Measurements from ENCODE around the gene POU2F3. TPM values are rescaled to one million over a fixed set of nuclear protein-coding genes. Genes with fewer than 3 reads are reported as not detected.
A peak's percentile ranks its signal among the peaks of the same experiment; 100 is the strongest.

Gene POU2F3
- total and polyA plus RNA-seq, 2 donors (not counting 1 experiment from before 2014, with no cell fraction given): not detected

- Histone ChIP-seq H3K36me3 (ENCODE audit: control insufficient read depth, insufficient read depth, low read length) (peaks cover 3% of the 10 kb centered on the region), H3K9me3 (ENCODE audit: control insufficient read depth, insufficient read depth, low read depth, low read length) (no peaks in the 10 kb centered on the region), H2AFZ (ENCODE audit: low read length) (no peak overlapping the region), H3K27me3 (ENCODE audit: control insufficient read depth, insufficient read depth, low read length) (no peaks in the 10 kb centered on the region), H3K4me2 (ENCODE audit: extremely low read depth, insufficient read depth, low read length) (no peak overlapping the region), H3K27ac (ENCODE audit: insufficient read depth, low read length) (no peak overlapping the region), H3K9ac (ENCODE audit: insufficient read depth, low read length) (no peak overlapping the region), H4K20me1 (ENCODE audit: control insufficient read depth, extremely low read depth, insufficient read depth, low read length) (no peaks in the 10 kb centered on the region), H3K4me3 (replicated peaks in 1 of 4; ENCODE audit: control extremely low read depth in 1 of 4, insufficient read depth in 1 of 4, low read depth in 3 of 4, low read length in 4 of 4) (no peak overlapping the region), H3K79me2 (ENCODE audit: control insufficient read depth, insufficient read depth, low read length) (peaks cover 19% of the 10 kb centered on the region), H3K4me1 (ENCODE audit: control insufficient read depth, extremely low read depth, insufficient read depth, low read length) (peaks cover 24% of the 10 kb centered on the region)
- no peak for TF ChIP-seq EZH2 (IDR thresholded peaks at IDR 0.05; ENCODE audit: low read length, missing control alignments)
- no peak for TF ChIP-seq CTCF (conservative IDR thresholded peaks at IDR 0.05 in 1 of 2, IDR thresholded peaks at IDR 0.05 in 1 of 2; ENCODE audit: low read depth in 1 of 2, low read length in 2 of 2)
- DNase-seq (ENCODE audit: low read depth in 2 of 2): no peak
These were observed 22.4 kb upstream of the POU2F3 start for GRCh38 chr11:120217526-120217925.

- H4K20me1 ChIP-seq (ENCODE audit: control insufficient read depth, extremely low read depth, insufficient read depth, low read length): no peaks in the 10 kb centered on the region
- no peaks in the 10 kb centered on the region for H3K9me3 ChIP-seq (ENCODE audit: control insufficient read depth, insufficient read depth, low read depth, low read length)
- TF ChIP-seq EZH2 (IDR thresholded peaks at IDR 0.05; ENCODE audit: low read length, missing control alignments) (no peak), CTCF (conservative IDR thresholded peaks at IDR 0.05 in 1 of 2, IDR thresholded peaks at IDR 0.05 in 1 of 2; ENCODE audit: low read depth in 1 of 2, low read length in 2 of 2) (no peak)
- peaks cover 22% of the 10 kb centered on the region for H3K4me1 ChIP-seq (ENCODE audit: control insufficient read depth, extremely low read depth, insufficient read depth, low read length)
- no peaks in the 10 kb centered on the region for H3K27me3 ChIP-seq (ENCODE audit: control insufficient read depth, insufficient read depth, low read length)
- no peak overlapping the region for H3K4me2 ChIP-seq (ENCODE audit: extremely low read depth, insufficient read depth, low read length)
- H3K4me3 ChIP-seq (replicated peaks in 1 of 4; ENCODE audit: control extremely low read depth in 1 of 4, insufficient read depth in 1 of 4, low read depth in 3 of 4, low read length in 4 of 4): no peak overlapping the region
- DNase-seq (ENCODE audit: low read depth in 2 of 2): no peak
- H3K27ac ChIP-seq (ENCODE audit: insufficient read depth, low read length): peak overlapping the region; percentile 10
- no peak overlapping the region for H2AFZ ChIP-seq (ENCODE audit: low read length)
- H3K79me2 ChIP-seq (ENCODE audit: control insufficient read depth, insufficient read depth, low read length): peaks cover 13% of the 10 kb centered on the region
- H3K36me3 ChIP-seq (ENCODE audit: control insufficient read depth, insufficient read depth, low read length): peaks cover 3% of the 10 kb centered on the region
- no peak overlapping the region for H3K9ac ChIP-seq (ENCODE audit: insufficient read depth, low read length)
These were observed 21.8 kb upstream of the POU2F3 start for GRCh38 chr11:120217941-120218694.

- no peak overlapping the region for H2AFZ ChIP-seq (ENCODE audit: low read length)
- peaks cover 22% of the 10 kb centered on the region for H3K4me1 ChIP-seq (ENCODE audit: control insufficient read depth, extremely low read depth, insufficient read depth, low read length)
- H3K79me2 ChIP-seq (ENCODE audit: control insufficient read depth, insufficient read depth, low read length): peaks cover 8% of the 10 kb centered on the region
- H3K9ac ChIP-seq (ENCODE audit: insufficient read depth, low read length): no peak overlapping the region
- no peak overlapping the region for H3K4me3 ChIP-seq (replicated peaks in 1 of 4; ENCODE audit: control extremely low read depth in 1 of 4, insufficient read depth in 1 of 4, low read depth in 3 of 4, low read length in 4 of 4)
- no peaks in the 10 kb centered on the region for H4K20me1 ChIP-seq (ENCODE audit: control insufficient read depth, extremely low read depth, insufficient read depth, low read length)
- H3K9me3 ChIP-seq (ENCODE audit: control insufficient read depth, insufficient read depth, low read depth, low read length): no peaks in the 10 kb centered on the region
- DNase-seq (ENCODE audit: low read depth in 2 of 2): no peak
- no peaks in the 10 kb centered on the region for H3K27me3 ChIP-seq (ENCODE audit: control insufficient read depth, insufficient read depth, low read length)
- no peak overlapping the region for H3K4me2 ChIP-seq (ENCODE audit: extremely low read depth, insufficient read depth, low read length)
- H3K36me3 ChIP-seq (ENCODE audit: control insufficient read depth, insufficient read depth, low read length): peaks cover 3% of the 10 kb centered on the region
- H3K27ac ChIP-seq (ENCODE audit: insufficient read depth, low read length): no peak overlapping the region
- TF ChIP-seq EZH2 (IDR thresholded peaks at IDR 0.05; ENCODE audit: low read length, missing control alignments) (no peak), CTCF (conservative IDR thresholded peaks at IDR 0.05 in 1 of 2, IDR thresholded peaks at IDR 0.05 in 1 of 2; ENCODE audit: low read depth in 1 of 2, low read length in 2 of 2) (no peak)
These were observed 21.3 kb upstream of the POU2F3 start for GRCh38 chr11:120218695-120219033.
